DOHH2 (cell line): ENCODE data around the gene SERPINB12.

Experiments used
- H3F3A ChIP-seq: fragments of 200-600 bp; sonication (generic), shearing (Covaris generic); 2 replicates; pipeline ENCODE4 v1.6.0; 2016; ENCODE audit warnings: antibody characterized with exemption, mild to moderate bottlenecking; ENCODE audit not compliant: control insufficient read depth, insufficient read depth
- H3K27ac ChIP-seq: fragments of 200-600 bp; sonication (generic); 2 replicates; pipeline ENCODE4 v1.5.1; 2014; ENCODE audit warnings: low read depth, mild to moderate bottlenecking, low read length, moderate library complexity
- H3K27me3 ChIP-seq: fragments of 200-600 bp; sonication (generic); 2 replicates; pipeline ENCODE4 v1.6.1; 2014; ENCODE audit warnings: mild to moderate bottlenecking, low read length, mixed read lengths; ENCODE audit not compliant: control insufficient read depth
- H3K36me3 ChIP-seq: fragments of 200-600 bp; sonication (generic); 2 replicates; pipeline ENCODE4 v1.6.1; 2014; ENCODE audit warnings: mild to moderate bottlenecking, low read length, moderate library complexity, mixed read lengths; ENCODE audit not compliant: control insufficient read depth
- H3K4me1 ChIP-seq: fragments of 200-600 bp; sonication (generic); 2 replicates; pipeline ENCODE4 v1.6.1; 2014; ENCODE audit warnings: mild to moderate bottlenecking, low read length, mixed read lengths; ENCODE audit not compliant: control insufficient read depth
- H3K4me2 ChIP-seq: fragments of 200-600 bp; sonication (generic); 2 replicates; pipeline ENCODE4 v1.6.0; 2014; ENCODE audit warnings: mild to moderate bottlenecking, low read length, moderate library complexity
- H3K4me3 ChIP-seq: fragments of 200-600 bp; sonication (generic); 2 replicates; pipeline ENCODE4 v1.5.1; 2014; ENCODE audit warnings: mild to moderate bottlenecking, low read length, mixed read lengths
- H3K79me2 ChIP-seq: fragments of 200-600 bp; sonication (generic); 2 replicates; pipeline ENCODE4 v1.6.1; 2014; ENCODE audit warnings: mild to moderate bottlenecking, low read length, mixed read lengths; ENCODE audit not compliant: control insufficient read depth
- H3K9me2 ChIP-seq: fragments of 200-600 bp; sonication (generic); replicated peaks from 2 replicates; pipeline ENCODE4 v1.6.1; 2014; ENCODE audit warnings: mild to moderate bottlenecking, low read length, mixed read lengths; ENCODE audit not compliant: control insufficient read depth
- H3K9me3 ChIP-seq: fragments of 200-600 bp; sonication (generic); 2 replicates; pipeline ENCODE4 v1.6.1; 2014; ENCODE audit warnings: antibody characterized with exemption, low read length, mixed read lengths; ENCODE audit not compliant: control insufficient read depth, insufficient read depth
- H4K20me1 ChIP-seq: fragments of 200-600 bp; sonication (generic); 2 replicates; pipeline ENCODE4 v1.6.0; 2014; ENCODE audit warnings: low read depth, mild to moderate bottlenecking, antibody characterized with exemption, low read length, moderate library complexity; ENCODE audit not compliant: control insufficient read depth, insufficient read depth
- EZH2phosphoT487 ChIP-seq: fragments of 200-600 bp; sonication (generic); IDR thresholded peaks from 2 replicates; pipeline ENCODE4 v1.6.1; 2017; ENCODE audit warnings: borderline replicate concordance, mild to moderate bottlenecking, antibody characterized with exemption, low read length, moderate library complexity, mixed read lengths
- TF ChIP-seq, protein P1 (sequence below): fragments of 200-600 bp; sonication (generic); IDR thresholded peaks from one replicate; pipeline ENCODE4 v1.5.1; 2014; ENCODE audit warnings: antibody characterized with exemption, mild to moderate bottlenecking, low read depth, low read length; ENCODE audit not compliant: poor library complexity, severe bottlenecking

SERPINB12 gene

DNA sequence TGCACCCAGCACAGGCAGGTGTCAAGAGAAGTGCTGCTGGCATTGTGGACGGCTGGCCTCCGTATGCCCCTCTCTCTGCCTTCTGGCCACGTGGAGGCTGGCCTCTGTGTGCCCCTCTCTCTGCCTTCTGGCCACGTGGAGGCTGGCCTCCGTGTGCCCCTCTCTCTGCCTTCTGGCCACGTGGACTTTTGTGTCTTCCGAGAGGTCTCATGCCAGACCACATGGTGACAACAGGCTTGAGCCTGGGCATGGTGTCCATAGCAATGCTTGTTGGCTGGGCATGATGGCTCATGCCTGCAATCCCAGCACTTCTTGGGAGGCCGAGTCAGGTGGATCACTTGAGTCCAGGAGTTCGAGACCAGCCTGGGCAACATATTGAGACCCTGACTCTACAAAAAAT is 25.7 kb downstream of the SERPINB12 start:
- TF ChIP-seq, protein P1, sequence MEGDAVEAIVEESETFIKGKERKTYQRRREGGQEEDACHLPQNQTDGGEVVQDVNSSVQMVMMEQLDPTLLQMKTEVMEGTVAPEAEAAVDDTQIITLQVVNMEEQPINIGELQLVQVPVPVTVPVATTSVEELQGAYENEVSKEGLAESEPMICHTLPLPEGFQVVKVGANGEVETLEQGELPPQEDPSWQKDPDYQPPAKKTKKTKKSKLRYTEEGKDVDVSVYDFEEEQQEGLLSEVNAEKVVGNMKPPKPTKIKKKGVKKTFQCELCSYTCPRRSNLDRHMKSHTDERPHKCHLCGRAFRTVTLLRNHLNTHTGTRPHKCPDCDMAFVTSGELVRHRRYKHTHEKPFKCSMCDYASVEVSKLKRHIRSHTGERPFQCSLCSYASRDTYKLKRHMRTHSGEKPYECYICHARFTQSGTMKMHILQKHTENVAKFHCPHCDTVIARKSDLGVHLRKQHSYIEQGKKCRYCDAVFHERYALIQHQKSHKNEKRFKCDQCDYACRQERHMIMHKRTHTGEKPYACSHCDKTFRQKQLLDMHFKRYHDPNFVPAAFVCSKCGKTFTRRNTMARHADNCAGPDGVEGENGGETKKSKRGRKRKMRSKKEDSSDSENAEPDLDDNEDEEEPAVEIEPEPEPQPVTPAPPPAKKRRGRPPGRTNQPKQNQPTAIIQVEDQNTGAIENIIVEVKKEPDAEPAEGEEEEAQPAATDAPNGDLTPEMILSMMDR = no peak
- no peak for TF ChIP-seq EZH2phosphoT487
- Histone ChIP-seq H3K4me3 (no peak overlapping the region), H3K27ac (no peak overlapping the region), H3K4me2 (no peak overlapping the region), H4K20me1 (no peaks in the 10 kb centered on the region), H3K9me2 (no peaks in the 10 kb centered on the region), H3F3A (no peaks in the 10 kb centered on the region), H3K4me1 (no peaks in the 10 kb centered on the region), H3K79me2 (no peaks in the 10 kb centered on the region), H3K36me3 (no peaks in the 10 kb centered on the region), H3K27me3 (peaks cover 1% of the 10 kb centered on the region; the same call in 1 of the 2 replicates), H3K9me3 (no peaks in the 10 kb centered on the region)

DNA sequence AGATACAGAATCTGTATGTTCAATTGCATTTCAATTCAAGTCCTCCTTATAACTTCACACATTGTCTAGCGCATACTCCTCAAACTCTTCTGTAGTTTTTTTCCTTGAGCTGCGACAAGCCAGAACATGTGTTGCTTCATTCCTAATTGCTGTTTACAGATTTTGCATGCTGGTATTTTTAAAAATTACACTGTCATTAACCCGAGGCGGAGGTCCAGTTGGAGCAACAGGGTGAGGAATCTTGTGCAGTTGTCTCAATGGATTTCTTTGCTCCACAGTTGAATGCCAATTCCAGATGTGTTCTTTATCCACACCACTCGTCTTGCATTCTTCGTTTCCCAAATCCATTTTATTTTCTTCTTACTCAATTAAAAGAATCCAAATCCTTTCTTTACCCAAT is 28.6 kb downstream of the SERPINB12 start:
- no peaks in the 10 kb centered on the region for H4K20me1 ChIP-seq
- TF ChIP-seq, protein P1 = no peak
- TF ChIP-seq EZH2phosphoT487 = no peak
- H3K9me3 ChIP-seq = no peaks in the 10 kb centered on the region
- no peaks in the 10 kb centered on the region for H3K9me2 ChIP-seq
- no peak overlapping the region for H3K27ac ChIP-seq
- H3K36me3 ChIP-seq = no peaks in the 10 kb centered on the region
- no peak overlapping the region for H3K4me3 ChIP-seq
- no peaks in the 10 kb centered on the region for H3K4me1 ChIP-seq
- H3K79me2 ChIP-seq = no peaks in the 10 kb centered on the region
- no peak overlapping the region for H3K4me2 ChIP-seq
- H3F3A ChIP-seq = no peaks in the 10 kb centered on the region
- H3K27me3 ChIP-seq = peaks cover 4% of the 10 kb centered on the region; the same call in 1 of the 2 replicates

DNA sequence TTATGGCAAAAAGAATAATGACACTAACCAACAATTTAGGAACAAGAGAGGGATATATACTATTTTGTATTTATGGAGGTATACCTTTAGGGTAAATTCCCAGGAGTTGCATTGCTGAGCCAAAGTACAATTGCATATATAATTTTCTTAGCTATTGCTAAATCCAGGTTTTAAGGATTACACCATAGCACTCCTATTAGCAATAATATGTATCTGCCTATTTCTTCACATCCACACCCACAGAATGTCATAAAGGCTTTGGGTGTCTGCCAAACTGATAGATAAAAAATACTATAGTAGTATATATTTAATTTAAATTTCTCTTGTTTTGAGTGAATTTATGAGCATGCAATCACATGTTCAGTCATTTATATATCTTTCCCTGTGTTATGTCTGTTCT is 33.5 kb downstream of the SERPINB12 start:
- TF ChIP-seq, protein P1 = no peak
- TF ChIP-seq EZH2phosphoT487 = no peak
- no peaks in the 10 kb centered on the region for H3K9me2 ChIP-seq
- H4K20me1 ChIP-seq = no peaks in the 10 kb centered on the region
- H3K4me2 ChIP-seq = no peak overlapping the region
- H3K4me3 ChIP-seq = no peak overlapping the region
- H3K36me3 ChIP-seq = no peaks in the 10 kb centered on the region
- no peaks in the 10 kb centered on the region for H3K4me1 ChIP-seq
- peaks cover 11% of the 10 kb centered on the region for H3K27me3 ChIP-seq
- no peaks in the 10 kb centered on the region for H3K79me2 ChIP-seq
- no peaks in the 10 kb centered on the region for H3F3A ChIP-seq
- H3K9me3 ChIP-seq = no peaks in the 10 kb centered on the region
- H3K27ac ChIP-seq = no peak overlapping the region
